T follicular helper cell (primary cell): ENCODE data around the gene MED26.
A peak's percentile ranks its signal among the peaks of the same experiment; 100 is the strongest.

Experiments
- DNase-seq: peaks from one replicate; pipeline ENCODE4 v3.0.0-alpha.2; 2020; ENCODE audit warnings: low read depth

The MED26 gene

DNA sequence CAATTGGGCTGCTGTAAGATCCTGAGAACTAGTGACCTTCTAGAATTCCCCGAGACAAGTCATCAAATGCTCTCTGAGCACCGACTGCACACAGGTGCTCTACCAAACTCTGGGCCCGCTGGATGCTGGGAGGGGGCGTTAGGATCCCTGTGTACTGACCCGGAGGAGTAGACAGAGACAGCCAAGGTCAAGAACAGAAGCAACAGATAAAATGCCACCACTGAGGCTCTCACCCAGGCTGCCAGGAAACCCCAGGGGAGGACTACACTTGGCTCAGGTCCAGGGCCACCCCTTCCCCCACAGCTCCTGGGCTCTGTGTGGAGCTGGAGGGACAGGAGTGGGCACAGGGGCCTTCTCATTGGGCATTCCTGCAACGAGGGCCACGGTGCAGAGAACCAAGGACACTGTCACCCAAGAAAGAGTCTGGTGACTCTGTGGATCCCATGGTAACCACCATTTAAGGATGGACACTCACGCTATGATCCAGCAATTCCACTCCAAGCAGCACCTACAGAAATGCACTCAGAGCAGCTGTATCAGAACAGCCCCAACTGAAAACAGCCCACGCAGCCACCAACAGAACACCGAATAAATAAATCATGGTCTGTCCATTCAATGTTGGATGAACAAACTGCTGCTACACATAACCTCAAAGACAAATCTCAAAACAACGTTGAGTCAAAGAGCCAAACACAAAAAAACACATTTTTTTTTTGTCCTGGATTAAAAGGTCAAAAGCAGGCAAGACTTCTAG, 39.0 kb downstream of the MED26 start:
- no peak for DNase-seq

DNA sequence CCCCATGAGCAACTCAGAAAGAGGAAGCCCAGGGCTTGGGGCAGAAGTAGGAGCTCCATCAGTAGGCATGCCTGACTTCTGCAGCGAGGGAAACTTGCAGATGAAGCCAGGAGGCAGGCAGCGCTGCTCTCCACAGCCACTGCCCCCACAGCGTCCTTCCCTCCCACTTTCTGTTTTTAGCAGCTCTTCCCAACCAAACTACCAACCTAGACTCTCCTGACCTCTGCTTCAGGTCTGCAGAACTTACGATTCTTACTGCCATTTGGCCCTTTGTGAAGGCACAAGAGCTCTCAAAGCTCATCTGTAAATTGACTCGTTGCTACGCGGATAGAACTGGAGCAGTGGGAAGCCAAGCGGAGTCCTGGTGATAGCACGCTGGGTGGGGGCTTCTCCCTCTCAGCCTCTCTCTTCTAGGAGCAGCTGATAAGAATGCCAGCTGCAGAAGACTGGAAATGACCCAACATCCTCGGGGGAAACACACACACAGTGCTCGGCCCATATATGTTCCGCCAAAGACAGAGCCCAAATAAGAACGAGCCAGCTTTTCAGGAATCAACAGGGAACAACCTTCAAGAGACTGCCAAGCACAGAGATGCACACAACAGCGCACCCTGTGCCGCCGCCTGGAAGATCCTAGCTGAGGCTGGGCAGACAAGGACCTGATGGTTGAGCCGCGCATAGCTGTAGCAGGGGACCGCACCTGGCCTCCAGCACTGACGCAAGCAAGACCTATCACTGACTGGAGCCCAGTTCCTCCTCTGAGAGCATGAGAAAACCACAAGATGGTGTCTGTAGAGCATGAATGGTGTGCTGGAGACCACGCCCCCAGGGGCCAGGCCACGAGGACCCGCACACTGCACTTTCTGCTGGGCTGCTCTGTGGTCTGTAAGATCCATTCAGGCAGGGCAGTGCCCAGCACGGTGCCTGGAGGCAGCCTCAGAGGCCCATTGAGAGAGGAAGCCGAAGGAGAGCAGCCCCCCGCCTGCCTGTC, 39.9 kb downstream of the MED26 start:
- DNase-seq, result peak; percentile 61

DNA sequence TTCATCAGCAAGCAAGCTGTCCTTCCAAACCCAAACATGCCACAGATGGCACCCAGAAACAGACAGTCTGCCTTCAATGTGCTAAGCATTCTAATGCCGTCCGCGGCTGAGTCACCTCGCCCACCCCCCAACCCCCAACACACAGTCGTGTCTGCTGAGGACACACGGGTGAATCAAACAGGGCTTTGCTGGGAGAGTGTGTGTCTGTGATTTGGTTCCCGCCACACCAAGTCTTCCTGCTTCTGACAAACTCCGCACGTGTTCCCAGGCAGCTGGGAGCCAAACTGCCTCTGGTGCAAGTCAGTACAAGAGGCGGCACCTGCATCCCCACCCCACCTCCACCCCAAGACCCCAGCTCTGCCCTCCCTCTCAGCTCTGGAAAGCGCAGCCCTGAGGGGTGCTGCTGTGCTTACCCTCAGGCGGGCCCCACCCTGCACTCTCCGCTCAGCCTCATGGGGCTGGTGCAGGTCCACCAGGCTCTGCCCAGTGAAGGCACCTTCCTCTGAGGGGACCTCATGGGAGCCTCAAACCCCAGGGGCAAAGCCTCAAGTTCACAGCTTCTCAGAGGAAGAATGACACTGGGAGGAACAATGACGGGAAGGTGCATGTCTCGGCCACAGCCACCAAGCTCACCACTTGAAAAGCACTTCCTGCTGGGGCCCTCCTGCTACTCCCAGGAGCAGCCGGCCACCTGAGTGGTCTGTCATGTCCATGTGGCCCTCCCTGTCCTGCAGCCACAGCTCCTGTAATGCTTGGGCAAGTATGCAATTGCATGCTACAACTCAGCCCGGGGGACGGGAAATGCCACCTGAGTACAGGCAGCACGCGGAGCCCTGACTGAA, 40.8 kb downstream of the MED26 start:
- DNase-seq, result peak; percentile 67

DNA sequence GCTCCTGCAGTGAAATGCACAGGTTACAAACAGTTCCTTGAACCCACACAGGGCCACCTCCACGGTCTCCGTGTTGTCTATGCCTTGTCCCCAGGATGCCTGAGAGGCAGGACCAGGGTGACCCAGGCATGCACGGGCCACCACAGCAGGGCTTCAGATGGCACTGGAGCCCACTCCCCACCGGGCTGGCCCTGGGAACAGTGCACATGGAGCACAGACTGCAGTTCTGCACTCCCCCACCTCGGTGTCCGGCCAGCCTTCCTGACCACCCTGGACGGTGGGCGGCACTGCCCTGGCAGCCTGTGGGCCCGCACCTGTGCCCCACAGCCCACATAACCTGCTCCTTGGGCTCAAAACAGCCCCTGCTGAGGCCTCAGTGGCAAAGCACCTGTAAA, 41.5 kb downstream of the MED26 start:
- DNase-seq, result no peak

DNA sequence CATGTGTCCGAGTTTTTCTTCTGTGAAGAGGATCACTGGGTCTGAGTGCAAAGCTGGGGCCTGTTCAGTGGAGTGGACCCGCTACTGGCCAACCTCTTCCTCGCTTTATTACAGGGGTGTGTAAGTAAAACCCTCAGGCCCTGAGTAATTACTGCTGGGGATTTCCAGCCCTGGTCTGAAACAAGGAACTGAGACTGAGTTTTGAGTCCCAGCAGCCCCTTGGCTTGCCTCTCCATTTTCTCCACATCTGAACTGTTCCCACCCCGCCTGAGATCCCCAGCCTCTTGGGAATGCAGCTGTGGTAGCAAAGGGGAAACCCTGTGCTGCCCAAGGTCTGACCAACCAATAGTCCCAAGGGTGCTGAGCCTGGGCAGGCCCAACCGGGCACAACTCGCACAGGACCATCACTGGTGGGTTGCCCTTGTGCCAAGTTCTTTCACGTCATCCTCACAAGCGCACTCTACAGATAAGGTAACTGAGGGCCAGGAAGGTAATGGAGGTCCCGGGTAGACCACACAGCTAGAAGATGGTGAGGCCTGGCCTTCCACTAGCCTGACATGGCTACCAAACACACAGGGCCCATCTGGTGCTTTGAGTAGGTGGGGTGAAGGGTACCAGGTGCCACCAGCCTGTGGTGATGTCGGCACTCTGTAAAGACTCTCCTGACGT, 42.1 kb downstream of the MED26 start:
- DNase-seq, result no peak

DNA sequence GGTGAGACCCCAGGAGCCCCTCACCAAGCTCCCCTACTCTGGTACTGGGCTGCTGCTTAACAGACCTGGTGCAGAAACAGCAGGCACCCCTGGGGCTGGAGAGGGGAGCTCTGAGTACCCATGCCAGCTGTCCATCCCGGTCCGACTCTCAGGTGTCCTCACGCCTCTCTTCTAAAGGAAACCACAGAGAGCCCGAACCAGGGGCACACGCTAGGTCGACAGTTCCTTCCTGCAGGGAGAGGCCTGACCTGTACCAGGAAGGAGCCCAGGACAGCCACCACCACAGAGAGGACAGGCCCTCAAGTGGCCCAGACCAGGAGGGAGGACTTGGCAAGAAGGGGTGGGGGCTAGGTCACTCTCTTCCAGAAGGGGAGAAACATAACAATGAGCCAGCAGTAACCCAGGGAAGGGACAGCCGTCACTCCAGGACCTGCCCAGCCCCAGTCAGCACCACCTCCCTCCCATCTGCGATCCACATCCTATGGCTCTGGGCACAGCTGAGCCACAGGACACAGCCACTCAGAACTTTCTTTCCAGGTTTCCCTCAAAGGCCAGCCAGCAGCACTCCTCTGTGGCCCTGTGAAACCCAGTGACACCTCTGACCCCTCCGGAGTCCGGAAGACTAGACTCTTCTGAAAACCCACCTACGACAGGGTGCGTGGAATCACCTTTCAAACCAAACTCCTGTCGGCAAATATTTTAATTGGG, 42.8 kb downstream of the MED26 start:
- DNase-seq, result no peak

DNA sequence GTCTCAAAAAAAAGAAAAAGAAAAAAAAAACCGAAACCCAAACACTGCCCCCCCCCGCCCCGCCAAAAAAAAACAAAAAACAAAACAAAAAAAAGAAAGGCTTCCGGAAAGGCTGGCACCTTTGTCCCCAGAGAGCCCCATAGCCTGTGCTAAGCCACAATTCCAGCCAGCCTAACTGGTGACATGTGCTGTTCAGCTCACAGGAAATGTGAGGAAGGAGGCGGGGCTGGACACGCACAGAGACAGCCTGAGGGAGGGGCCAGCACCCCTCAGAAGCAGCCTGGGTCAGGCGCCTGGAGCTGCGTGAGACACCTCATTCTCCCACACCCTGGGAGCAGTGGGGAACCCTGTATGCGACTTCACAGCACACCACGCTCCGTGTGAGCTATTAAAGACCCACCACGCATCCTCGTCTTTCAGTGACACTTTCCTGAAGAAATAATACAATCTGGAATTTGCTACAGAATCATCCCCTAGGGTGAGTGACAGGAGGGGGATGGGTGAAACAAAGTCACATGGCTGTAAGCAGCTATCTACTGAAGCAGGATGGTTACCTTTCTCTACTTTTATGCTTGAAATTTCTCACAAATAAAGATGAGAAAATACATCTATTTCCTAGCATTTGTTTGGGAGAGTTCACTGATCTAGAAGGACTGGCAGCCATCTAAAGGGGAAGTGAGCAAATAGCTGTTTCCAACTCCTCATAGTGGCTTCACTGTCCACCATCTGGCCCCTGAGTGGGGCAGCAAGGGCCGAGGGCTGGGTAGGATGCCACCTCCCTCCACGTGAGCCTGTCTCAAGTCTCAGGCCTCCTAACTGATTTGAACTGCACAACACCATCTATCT, 43.5 kb downstream of the MED26 start:
- peak; percentile 87 for DNase-seq

DNA sequence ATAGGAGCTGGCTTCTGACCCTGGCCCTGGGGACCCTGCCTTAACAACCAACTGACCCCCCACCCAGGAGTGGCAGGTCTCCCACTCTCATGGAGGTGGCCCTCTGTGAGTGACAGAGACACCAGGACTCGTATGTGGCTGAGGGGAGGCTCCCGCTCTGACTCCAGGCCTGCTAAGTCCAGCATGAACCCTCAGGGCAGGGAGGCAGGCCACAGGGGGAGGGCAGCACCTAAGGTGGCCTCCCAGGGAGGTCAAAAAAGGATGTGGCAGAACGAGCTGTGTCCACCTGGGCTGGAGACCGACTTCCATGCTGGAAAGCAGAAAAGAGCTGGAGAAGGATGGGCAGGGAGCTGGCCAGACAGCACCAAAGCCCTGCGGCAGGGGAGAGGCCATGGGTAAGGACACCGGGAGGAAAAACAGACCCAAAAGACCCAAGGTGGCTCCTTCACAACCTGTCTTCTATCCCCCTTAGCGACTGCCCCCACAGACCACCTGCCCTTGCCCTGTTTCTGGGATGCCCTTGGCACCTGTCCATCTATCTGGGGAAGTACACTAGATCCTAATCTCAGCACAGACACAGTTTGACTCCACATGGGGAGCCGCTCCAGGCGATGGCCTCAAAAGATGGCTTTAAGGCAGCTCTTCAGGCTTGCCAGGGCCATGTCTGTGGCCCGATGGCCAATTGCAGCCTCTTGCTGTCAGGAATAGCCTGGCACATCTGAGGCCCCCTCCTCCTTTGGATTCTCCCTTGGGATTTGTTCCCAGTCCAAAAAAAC, 45.3 kb downstream of the MED26 start:
- DNase-seq, result no peak

DNA sequence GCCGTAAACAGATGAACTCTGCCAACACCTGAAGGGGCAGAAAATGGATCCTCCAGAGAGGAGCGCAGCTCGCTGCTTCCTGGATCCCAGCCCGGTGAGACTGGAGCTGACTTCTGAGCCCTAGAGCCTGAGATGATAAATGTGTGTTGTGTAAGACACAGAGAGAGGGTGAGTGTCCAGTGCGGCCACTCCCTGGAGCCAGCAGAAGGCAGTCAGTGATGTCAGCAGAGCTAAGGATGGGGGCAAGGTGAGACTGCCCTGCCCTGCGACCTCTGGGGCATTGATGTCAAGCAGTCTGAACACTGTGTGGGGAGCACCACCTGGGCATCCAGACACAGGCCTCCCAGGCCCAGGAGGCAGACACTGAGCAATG, 46.0 kb downstream of the MED26 start:
- DNase-seq, result no peak

DNA sequence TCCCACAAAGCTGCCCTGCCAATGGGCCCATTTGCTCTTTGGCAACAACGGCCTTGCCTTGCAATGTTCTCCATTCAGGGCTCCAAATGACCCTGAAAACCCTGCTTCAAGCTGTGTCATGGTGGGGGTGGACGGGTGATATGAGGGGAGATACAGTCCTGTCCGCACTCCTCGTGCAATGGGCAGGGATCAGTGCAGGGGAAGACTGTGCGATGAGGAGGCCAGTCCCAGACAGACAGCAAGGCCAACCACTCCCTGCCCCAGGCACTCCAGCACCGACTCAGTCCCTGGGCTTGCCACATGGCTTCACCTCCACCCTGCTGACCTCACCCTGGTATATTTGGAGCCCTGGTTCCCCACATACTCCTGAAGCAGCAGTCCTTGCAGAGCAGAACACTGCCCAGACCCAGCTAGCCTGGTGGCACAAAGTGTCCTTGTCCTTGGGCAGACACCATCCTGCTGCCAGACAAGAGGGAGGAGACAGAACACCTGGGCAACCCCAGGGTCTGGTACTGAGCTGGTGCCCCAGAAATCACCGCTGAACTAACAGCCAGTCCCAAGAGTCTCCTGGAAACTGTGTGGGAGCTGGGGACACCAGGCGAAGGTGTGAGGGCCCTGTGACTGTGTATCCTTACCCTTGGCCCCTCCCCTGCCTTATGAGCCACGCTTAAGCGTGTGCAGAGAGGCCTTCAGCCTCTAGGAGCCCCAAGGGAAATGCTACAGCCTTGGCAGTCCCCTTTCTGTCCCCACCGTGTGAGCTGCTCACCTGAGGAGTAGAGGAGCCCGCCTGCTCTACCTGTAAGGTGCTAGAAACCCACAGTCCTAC, 46.6 kb downstream of the MED26 start:
- no peak for DNase-seq

DNA sequence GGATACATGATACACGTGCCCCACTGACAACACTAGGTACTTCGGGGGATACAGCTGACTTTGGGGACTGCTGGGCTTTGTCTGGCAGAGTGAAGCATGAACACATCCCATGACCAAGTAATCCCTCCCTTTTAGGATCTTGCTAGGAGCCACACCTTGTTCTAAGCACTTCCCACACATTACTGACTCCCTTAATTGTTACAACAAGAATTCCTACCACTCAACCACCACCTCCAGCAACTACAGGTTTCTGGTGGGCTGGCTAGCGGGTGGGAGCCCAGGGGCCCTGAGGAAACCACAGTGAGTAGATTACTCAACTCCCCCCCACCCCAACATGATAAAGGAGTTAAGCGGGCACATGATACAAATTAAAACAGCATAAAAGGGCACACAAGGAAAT, 48.6 kb downstream of the MED26 start:
- DNase-seq, result no peak

DNA sequence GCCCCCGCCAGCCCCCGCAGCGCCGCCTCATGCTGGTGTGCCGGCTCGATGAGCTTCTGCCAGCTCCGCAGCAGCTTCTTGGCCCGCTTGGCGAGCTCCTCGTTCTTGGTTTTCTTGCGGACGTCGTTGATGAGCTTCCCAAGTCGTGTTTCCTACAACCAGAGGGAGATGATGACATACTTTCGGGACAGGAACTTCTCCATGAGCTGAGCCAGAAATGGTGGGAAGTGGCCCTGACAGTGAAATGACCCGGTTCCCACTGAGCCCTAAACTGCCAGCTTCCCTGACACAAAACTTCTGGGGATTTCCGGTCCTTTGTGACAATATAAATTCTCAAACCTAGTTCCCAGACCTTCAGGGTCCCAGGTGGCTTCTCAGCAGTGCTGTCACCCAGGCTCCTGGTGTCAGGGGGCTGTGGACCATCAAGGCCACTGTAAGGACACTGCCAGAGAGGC, 50.4 kb downstream of the MED26 start:
- no peak for DNase-seq

DNA sequence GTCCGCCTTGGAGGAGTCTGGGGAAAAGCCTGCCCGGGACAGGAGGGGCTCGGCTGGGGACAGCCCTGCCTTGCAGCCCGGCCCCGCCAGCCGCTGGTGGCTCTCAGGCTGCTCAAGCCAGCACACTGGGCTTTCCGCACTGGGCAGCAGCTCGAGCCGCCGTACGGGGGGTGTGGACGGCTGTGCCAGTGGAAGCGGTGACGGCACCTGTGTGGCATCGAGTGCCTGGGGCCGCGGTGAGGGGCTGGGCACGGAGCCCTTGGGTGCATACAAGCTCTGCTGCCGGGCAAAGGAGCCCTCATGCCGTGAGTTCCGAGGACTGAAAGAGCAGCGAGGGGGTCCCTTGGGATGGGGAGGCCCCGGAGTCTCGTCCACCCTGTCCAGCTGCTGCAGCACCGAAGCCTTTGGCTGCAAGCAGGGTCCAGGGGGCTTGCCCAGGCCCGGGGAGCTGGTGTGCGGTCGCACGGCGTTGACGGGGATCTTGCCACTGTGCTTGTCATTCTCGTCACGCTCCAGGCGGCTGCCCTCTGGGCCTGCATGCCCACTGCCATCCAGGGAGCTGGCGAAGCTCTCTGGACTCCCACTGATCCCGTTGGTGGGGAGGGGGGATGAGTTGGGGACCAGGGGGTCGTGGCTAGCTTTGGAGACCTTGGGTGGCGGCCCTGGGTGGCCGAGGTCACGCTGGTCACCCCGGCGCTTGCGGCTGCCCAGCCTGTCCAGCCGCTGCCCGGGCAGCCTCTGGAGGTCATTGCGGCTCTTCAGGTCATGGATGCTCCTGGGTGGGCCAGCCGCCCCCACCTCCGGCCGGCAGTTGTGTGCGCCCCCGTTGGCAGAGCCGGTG, 51.1 kb downstream of the MED26 start:
- DNase-seq, result no peak

DNA sequence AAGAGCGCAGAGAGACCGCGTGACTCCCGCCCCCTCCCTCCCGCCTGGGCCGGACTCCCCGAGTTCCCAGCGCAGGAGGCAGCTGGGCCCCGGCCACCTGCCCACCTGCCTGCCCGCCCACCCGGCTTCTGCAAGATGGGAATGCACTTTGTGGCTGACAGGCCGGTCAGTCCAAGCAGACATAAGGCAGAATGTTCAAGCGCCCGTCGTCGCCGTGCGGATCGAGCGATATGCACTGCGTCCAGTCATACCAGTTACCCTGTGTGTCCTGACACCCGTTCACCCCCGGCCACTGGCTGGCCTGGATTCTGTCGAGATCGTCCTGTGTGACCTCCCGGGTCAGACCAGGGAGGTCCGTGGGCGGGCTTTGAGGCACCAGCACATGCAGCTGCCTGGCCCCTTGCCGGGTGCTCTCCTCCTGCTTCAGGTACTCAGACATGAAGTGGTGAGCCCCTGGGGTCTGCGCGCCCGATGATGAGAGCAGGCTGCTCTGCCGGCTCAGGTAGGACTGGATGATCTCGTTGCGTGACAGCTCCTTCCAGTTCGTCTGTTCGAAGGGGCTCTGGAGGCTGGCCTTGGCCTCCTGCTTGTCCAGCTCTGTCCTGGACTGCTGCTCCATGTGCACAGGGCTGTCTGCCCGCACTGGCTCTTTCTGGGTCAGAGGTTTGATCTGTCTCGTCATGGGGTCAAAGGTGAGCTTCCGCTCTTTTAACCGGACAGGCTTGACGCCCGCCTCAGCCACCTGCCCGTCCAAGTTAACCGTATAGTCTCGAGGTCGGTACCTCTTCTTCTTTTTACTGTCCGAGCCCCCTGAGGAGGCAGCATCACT, 51.9 kb downstream of the MED26 start:
- no peak for DNase-seq

DNA sequence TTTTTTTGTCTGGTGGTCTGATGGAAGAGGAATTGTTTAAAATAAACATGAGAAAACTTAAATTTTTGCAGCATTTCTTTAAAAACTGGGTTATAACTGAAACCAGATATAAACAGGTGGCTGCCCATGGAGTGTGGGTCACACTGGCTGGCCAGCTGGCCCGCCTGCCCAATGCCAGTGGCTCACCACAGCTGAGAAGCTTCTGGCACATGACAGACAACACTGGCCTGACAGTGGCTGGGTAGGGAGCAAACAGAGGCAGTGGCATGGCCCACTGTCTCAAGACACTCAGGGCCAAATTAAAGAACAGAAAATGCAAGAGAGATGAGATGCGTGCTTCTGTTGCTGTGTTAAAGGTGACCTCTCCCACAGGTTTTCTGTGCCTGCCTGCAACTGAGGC, 52.7 kb downstream of the MED26 start:
- no peak for DNase-seq

DNA sequence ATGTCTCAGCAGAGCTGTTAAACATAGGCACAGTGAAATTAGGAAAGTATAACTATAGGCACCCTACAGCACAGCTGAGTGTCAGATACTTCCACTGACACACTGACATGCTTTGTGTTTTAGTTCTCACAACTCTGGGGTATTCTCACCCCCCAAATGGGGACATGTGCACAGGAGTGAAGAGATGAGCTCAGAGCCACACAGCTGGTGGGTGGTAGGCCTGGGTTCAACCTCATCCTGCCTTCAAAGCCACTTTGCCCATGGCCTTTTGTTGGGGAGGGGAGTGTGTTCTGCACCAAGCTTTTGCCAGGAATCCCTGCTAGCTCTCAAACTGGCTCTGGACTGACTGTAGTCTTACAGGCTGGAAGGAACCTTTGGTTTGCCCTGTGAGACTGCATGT, 54.1 kb downstream of the MED26 start:
- DNase-seq, result no peak
